Osteoblast (primary cell): Measurements from ENCODE around the gene TAF3. TPM values are rescaled to one million over a fixed set of nuclear protein-coding genes. Genes with fewer than 3 reads are reported as not detected.

ENCODE experiments used
- DNase-seq: peaks from one replicate; pipeline ENCODE4 v3.0.0; 2011; ENCODE audit warnings: low spot score, mixed read lengths; ENCODE audit not compliant: insufficient read length; ENCODE audit errors: missing footprints
- H2AFZ ChIP-seq: 2 replicates; pipeline ENCODE4 v1.6.0; 2011; ENCODE audit warnings: mild to moderate bottlenecking, low read length
- H3K27ac ChIP-seq: 2 replicates; pipeline ENCODE4 v1.5.1; 2011; ENCODE audit warnings: mild to moderate bottlenecking, low read depth, low read length, moderate library complexity
- H3K27me3 ChIP-seq: 2 replicates; pipeline ENCODE4 v1.6.0; 2012; ENCODE audit warnings: mild to moderate bottlenecking, control low read depth, inconsistent platforms, low read length, moderate library complexity; ENCODE audit not compliant: insufficient read depth
- H3K36me3 ChIP-seq: 2 replicates; pipeline ENCODE4 v1.5.1; 2011; ENCODE audit warnings: mild to moderate bottlenecking, low read length, control low read depth, moderate library complexity; ENCODE audit not compliant: insufficient read depth
- H3K4me1 ChIP-seq: 2 replicates; pipeline ENCODE4 v1.5.1; 2011; ENCODE audit warnings: mild to moderate bottlenecking, low read length, control low read depth, moderate library complexity; ENCODE audit not compliant: insufficient read depth
- H3K4me2 ChIP-seq: 2 replicates; pipeline ENCODE4 v1.6.0; 2011; ENCODE audit warnings: mild to moderate bottlenecking, low read length; ENCODE audit not compliant: insufficient read depth
- H3K4me3 ChIP-seq: fragments of 200-600 bp; sonication (generic); 3 replicates; pipeline ENCODE4 v1.5.1; 2012; ENCODE audit warnings: mild to moderate bottlenecking, low read length, inconsistent platforms; ENCODE audit not compliant: insufficient read depth
- H3K79me2 ChIP-seq: 2 replicates; pipeline ENCODE4 v1.6.0; 2012; ENCODE audit warnings: mild to moderate bottlenecking, low read length, control low read depth, inconsistent platforms; ENCODE audit not compliant: insufficient read depth
- H3K9me3 ChIP-seq: 2 replicates; pipeline ENCODE4 v1.5.1; 2011; ENCODE audit warnings: low read depth, low read length, control low read depth
- H4K20me1 ChIP-seq: 2 replicates; pipeline ENCODE4 v1.6.0; 2012; ENCODE audit warnings: mild to moderate bottlenecking, low read length, control low read depth; ENCODE audit not compliant: insufficient read depth
- total RNA-seq: library from RNA; depleted of rRNA; stranded (reverse); fragments of >200 nt; gene quantifications from 2 replicates; pipeline ENCODE4 v1.2.3, GENCODE V29; 2012
- TF ChIP-seq, protein P1 (sequence below): IDR thresholded peaks from 2 replicates; pipeline ENCODE4 v1.5.1; 2011; ENCODE audit warnings: mild to moderate bottlenecking, low read depth, low read length, moderate library complexity; ENCODE audit errors: extremely low read depth

TAF3 gene
- total RNA-seq, 1 donor = 2.2 TPM

DNA sequence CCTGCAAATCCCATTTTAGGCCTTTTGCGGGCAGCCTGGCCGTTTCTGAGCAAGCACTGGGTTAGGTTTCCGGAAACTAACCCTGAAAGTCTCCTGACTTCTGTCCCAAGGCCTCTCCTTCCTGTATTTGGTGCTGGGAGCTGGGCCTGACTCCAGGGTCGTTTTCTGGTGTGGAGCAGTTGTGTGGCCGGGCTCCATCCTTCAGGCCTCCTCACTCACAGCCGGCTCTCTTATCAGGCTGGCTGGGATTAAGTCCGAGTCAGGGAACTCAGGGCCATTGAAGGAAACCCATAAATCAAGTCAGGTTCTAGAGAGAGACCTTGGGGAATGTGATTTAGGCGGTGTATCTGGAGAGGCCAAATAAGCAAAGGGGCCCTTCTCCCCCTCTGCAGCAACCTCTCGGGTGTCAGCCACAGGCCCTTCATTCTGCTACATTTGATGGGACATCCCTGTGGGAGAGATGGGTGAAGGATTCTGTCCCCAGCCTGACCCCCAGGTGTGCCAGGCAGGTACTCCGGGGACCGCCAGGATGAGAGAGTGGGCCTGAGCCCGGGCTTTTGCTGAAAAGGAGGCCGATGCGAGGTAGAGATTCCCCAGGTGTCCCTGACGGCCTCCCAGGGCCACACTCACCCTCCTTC, 239.4 kb downstream of the TAF3 start:
- Histone ChIP-seq H3K9me3 (no peaks in the 10 kb centered on the region), H3K79me2 (no peaks in the 10 kb centered on the region), H3K4me3 (no peak overlapping the region), H3K36me3 (no peaks in the 10 kb centered on the region), H2AFZ (no peak overlapping the region), H3K27ac (no peak overlapping the region), H4K20me1 (no peaks in the 10 kb centered on the region), H3K27me3 (peaks cover 56% of the 10 kb centered on the region), H3K4me1 (peaks cover 6% of the 10 kb centered on the region), H3K4me2 (no peak overlapping the region)
- DNase-seq = peak; percentile 71
- TF ChIP-seq, protein P1, sequence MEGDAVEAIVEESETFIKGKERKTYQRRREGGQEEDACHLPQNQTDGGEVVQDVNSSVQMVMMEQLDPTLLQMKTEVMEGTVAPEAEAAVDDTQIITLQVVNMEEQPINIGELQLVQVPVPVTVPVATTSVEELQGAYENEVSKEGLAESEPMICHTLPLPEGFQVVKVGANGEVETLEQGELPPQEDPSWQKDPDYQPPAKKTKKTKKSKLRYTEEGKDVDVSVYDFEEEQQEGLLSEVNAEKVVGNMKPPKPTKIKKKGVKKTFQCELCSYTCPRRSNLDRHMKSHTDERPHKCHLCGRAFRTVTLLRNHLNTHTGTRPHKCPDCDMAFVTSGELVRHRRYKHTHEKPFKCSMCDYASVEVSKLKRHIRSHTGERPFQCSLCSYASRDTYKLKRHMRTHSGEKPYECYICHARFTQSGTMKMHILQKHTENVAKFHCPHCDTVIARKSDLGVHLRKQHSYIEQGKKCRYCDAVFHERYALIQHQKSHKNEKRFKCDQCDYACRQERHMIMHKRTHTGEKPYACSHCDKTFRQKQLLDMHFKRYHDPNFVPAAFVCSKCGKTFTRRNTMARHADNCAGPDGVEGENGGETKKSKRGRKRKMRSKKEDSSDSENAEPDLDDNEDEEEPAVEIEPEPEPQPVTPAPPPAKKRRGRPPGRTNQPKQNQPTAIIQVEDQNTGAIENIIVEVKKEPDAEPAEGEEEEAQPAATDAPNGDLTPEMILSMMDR = no peak

DNA sequence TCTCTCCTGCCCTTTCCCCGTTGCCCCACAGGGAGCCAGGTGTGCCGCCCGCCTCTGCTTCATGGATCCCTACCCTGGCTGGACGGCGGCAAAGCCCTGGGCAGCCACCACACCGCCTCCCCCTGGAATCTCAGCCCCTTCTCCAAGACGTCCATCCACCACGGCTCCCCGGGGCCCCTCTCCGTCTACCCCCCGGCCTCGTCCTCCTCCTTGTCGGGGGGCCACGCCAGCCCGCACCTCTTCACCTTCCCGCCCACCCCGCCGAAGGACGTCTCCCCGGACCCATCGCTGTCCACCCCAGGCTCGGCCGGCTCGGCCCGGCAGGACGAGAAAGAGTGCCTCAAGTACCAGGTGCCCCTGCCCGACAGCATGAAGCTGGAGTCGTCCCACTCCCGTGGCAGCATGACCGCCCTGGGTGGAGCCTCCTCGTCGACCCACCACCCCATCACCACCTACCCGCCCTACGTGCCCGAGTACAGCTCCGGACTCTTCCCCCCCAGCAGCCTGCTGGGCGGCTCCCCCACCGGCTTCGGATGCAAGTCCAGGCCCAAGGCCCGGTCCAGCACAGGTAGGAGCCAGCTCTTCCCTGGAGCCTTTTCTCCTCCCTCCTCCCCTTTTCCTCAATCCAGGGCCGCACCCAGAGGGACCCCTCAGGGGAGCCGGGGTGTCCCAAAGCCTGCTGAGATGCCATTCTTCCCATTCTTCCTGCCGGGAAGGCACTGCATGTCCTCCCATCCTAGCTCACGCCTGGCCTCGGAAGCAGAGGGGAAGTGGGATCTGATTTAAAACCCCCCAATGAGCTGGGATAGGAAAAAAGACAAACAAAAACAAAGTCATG, 240.2 kb downstream of the TAF3 start:
- Histone ChIP-seq H3K9me3 (no peaks in the 10 kb centered on the region), H3K27me3 (peaks cover 52% of the 10 kb centered on the region), H2AFZ (no peak overlapping the region), H3K4me2 (no peak overlapping the region), H3K27ac (no peak overlapping the region), H3K4me1 (peaks cover 6% of the 10 kb centered on the region), H4K20me1 (no peaks in the 10 kb centered on the region), H3K4me3 (no peak overlapping the region), H3K36me3 (no peaks in the 10 kb centered on the region), H3K79me2 (no peaks in the 10 kb centered on the region)
- peak; percentile 80 for DNase-seq
- TF ChIP-seq, protein P1 = no peak

DNA sequence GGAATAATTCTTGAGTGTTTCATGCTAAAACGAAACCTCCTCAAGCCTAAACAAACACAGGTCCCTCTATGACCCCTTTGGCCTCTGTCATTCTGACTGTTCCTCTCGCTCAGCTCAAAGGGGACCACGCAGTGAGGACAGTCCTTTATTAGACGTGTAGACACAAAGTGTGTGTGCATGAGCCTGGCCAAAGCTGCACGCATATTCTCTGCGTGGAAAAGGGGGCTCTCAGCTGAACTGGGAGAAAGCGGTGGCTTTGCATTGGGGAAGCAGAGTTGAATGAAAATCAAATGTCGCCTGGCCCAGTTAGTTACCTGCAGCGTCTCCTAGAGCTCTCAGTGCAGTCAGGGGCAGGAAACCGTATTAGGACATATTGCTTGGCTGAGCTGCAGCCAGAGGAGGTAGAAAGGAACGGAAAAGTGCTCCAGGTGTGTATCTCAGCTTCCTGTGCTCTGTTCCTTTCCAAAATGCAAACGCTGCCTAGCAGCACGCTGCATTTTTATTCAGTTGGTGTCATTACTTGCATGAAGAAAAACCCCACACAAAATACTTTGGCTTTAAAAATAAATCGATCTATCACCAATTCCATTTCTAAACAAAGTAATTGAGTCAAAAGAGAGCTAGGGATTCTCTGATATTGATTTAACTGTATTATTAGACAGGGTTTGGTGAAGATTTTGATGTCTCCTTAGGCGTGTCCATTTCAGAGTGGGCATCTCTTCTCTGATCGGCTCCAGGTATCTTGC, 241.1 kb downstream of the TAF3 start:
- peak; percentile 76 for DNase-seq
- Histone ChIP-seq H3K27ac (no peak overlapping the region), H3K4me3 (no peak overlapping the region), H3K27me3 (peaks cover 52% of the 10 kb centered on the region), H4K20me1 (no peaks in the 10 kb centered on the region), H2AFZ (no peak overlapping the region), H3K36me3 (no peaks in the 10 kb centered on the region), H3K4me1 (no peaks in the 10 kb centered on the region), H3K9me3 (no peaks in the 10 kb centered on the region), H3K4me2 (no peak overlapping the region), H3K79me2 (no peaks in the 10 kb centered on the region)
- TF ChIP-seq, protein P1 = no peak
